GM08714 (cell line): ENCODE measurements around the gene MPG.

Source experiments
- H3K4me3 ChIP-seq: fragments of 200-500 bp; sonication (Bioruptor generic); 2 replicates; pipeline ENCODE4 v1.5.1; 2014; ENCODE audit warnings: mild to moderate bottlenecking, low read length, inconsistent platforms
- ZNF274 ChIP-seq: IDR thresholded peaks from 2 replicates; pipeline ENCODE4 v1.6.1; 2012; ENCODE audit warnings: mild to moderate bottlenecking, low read depth, low read length

The MPG gene

DNA sequence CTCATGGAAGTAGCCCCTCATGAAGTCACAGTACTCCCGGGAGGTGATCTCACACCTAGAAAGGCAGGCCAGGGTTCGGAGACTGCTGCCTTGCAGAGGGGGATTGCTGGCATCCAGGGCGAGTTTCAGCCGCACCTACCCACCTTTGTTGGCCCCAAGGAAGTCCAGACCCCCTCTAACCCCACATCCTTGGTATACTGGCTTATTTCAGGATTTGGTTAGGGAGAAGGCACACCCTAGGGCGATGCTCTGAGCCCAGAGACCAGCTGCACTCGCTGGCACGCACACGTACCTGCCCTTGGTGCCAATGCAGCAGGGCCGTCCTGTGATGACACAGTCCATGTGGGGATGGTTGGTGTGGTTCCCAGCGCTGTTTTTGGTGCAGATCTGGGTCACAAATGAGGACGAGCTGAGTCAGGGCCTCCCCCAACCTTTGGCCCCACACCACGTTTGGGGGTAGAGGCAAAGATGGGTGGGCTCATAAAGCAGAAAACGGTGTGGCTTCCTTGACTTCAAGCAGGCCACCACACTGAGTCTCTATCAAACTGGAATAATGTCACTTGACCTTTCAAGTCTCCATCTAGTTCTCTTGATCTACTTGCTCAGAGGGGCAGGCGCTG, 18.5 kb upstream of the MPG start:
- no peak for TF ChIP-seq ZNF274
- no peak overlapping the region for H3K4me3 ChIP-seq

DNA sequence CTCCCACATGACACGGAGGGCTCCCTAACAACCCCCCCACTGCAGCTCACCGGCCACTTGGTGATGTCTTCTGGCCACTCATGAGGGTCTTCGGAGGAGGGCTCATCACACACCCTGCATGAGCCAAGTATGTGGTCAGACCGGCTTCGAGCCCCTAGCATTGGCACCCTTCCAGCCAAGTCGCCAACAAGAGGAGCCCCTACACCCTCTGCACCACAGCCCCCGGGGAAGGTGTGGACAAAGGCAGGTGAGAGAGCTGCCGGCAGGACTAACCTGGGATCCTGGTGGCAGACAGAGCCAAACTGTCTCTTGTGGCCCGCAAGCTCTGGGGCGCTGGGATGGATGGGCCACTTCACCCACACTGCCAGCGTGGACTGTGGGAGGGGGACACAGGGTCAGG, 17.9 kb upstream of the MPG start:
- no peak for TF ChIP-seq ZNF274

GRCh38 chr16:60929-61878, 16.8 kb upstream of the MPG start:
- no peak overlapping the region for H3K4me3 ChIP-seq
- TF ChIP-seq ZNF274 = no peak

More for the DNA sequence above, 17.9 kb upstream of the MPG start:
- no peak overlapping the region for H3K4me3 ChIP-seq

GRCh38 chr16:61879-62281, 16.1 kb upstream of the MPG start:
- TF ChIP-seq ZNF274 = no peak
- H3K4me3 ChIP-seq = no peak overlapping the region

DNA sequence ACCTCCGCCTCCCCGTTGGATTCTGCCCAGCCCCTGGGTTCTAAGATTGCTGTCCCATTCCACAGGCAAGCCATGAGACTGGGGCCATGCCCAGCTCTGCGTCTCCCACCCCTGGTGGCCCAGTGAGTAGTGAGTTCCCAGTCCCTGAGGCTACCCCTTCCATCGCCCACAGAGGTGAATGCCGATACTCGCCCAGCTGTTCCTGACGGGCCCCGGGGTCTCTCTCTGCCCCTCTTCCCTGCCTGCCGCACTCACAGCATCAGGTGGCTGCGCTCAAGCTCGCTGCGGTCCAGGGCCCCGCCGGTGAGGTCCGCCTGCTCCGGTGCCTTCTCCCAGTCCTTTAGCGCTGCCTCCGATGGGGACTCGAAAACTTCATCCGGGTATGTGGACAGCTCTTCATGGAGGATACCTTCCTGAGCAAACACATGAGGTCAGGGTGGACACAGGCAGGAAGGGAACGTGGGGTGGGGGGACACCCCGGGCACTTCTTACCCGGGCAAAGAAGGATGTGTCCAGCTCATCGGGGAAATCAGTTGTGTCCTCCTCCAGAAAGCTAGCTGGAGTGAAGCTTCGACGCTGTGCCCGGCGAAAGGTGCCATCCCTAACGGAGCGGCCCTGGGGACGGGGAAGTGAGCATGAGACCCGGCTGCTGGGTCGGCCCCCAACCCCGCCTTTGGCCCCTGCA, 15.6 kb upstream of the MPG start:
- no peak for TF ChIP-seq ZNF274

GRCh38 chr16:62968-63391, 15.0 kb upstream of the MPG start:
- no peak for TF ChIP-seq ZNF274
- H3K4me3 ChIP-seq = no peak overlapping the region

More for the DNA sequence above, 15.6 kb upstream of the MPG start:
- H3K4me3 ChIP-seq = no peak overlapping the region

- no peak for TF ChIP-seq ZNF274
- no peak overlapping the region for H3K4me3 ChIP-seq
Measured at GRCh38 chr16:63466-63865, 14.6 kb upstream of the MPG start.

- H3K4me3 ChIP-seq = no peak overlapping the region
- TF ChIP-seq ZNF274 = no peak
Measured at GRCh38 chr16:63998-64913, 13.8 kb upstream of the MPG start.

DNA sequence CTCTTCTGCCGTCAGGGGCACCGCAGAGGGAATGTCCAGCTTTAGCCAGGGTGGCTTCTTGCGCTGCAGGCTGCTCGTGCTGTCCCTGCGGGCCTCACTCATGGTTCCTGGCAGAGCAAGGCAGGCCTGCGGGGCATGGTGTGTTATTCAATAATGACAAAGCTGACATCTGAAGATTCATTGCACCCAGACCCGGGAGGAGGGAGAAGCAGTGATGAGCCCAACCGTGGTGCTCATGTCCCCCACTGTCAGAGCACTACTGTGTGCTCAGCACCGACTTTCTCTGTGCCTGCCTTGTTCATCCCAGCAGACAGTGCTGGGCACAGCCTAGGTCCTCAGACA, 13.1 kb upstream of the MPG start:
- TF ChIP-seq ZNF274 = no peak
- no peak overlapping the region for H3K4me3 ChIP-seq

- H3K4me3 ChIP-seq = no peak overlapping the region
- TF ChIP-seq ZNF274 = no peak
Measured at GRCh38 chr16:65745-66144, 12.3 kb upstream of the MPG start.

DNA sequence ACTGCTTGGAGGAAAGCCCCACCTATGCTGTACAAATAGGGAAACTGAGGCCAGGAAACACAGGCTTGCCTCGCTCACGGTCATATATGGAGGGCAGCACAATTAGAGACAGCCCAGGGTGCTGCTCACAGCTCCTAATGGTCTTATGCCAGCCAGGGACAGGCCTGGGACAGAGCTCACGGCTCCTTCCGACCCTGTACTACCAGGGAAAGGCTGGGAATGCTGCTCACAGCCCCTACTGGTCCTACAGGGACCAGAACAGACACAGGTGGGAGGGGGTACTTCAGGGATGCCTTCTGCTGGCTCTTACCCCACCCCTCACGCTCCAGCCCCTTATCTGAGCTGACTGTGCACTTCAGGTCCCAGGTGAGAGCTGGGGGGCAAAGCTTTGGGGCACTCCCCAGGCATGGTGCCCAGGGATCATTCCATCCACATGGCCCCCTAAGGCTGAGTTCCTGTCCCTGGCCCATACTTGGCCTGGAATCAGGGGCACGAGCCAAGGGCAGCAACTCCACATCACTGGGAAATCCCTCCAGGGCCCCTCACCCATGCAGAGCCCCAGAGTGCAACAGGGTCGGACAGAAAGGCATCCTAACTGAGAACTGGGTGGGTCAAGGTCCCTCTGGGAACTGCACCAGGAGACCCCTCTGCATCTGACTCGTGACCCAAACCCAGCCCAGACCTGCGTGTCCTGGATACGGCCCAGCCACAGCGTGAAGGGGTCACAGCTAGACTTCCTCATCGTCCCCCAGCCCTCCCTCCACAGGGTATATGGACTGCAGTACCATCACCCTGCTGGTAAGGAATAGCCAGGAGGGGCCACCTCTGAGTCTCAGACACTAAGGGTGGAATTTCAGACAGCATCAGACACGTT, 11.5 kb upstream of the MPG start:
- no peak overlapping the region for H3K4me3 ChIP-seq
- no peak for TF ChIP-seq ZNF274

GRCh38 chr16:67183-67791, 10.7 kb upstream of the MPG start:
- TF ChIP-seq ZNF274 = no peak
- no peak overlapping the region for H3K4me3 ChIP-seq
